Hepatocyte (in vitro differentiated cells): ENCODE data around the gene AMIGO3.

Source experiments
- CTCF ChIP-seq: fragments of 200-600 bp; sonication (generic); IDR thresholded peaks from 2 replicates; pipeline ENCODE4 v1.5.1; 2016; ENCODE audit warnings: antibody characterized with exemption, mild to moderate bottlenecking; ENCODE audit not compliant: poor library complexity
- EZH2 ChIP-seq: fragments of 200-600 bp; sonication (generic); IDR thresholded peaks from 2 replicates; pipeline ENCODE4 v1.6.1; 2016; ENCODE audit warnings: antibody characterized with exemption, mild to moderate bottlenecking, borderline replicate concordance
- EZH2phosphoT487 ChIP-seq: fragments of 200-600 bp; sonication (generic); IDR thresholded peaks from one replicate; pipeline ENCODE4 v1.6.1; 2018; ENCODE audit warnings: antibody characterized with exemption, mild to moderate bottlenecking, low read depth, moderate library complexity; ENCODE audit not compliant: unreplicated experiment, severe bottlenecking

GRCh38 chr3:49681543-49681942 is 37.9 kb downstream of the AMIGO3 start:
- TF ChIP-seq CTCF: no peak
- no peak for TF ChIP-seq EZH2
- TF ChIP-seq EZH2phosphoT487: no peak
